ENCODE measurements around the gene BLTP2. TPM values are rescaled to one million over a fixed set of nuclear protein-coding genes. Genes with fewer than 3 reads are reported as not detected.

The BLTP2 gene
- total and polyA plus RNA-seq, 2 of the 13 experiments (the other 11 are each of a cell fraction or from before 2014, with no cell fraction given): 66.7 to 80.9 TPM

DNA sequence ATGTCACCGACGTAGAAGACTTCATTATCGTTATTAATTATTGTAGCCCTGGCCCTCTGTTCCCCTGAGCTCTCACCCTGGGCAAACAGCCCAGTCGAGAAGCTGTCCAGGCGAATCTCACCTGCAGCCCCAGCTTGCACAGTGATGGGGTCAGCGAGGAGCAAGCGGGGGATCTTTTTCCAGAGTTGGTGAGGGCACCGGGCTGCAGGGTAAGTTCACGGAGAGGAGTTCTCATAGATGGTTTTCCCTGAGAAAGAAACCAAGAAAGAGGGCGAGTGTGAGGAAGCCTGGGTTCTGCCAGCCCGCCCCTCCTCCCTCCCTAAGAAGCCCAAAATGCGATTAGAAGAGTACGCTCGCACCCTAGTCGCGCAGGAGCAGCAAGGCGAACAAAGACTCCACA, 46.6 kb downstream of the BLTP2 start:
- no peaks in the 10 kb centered on the region for H4K20me1 ChIP-seq (ENCODE audit: insufficient read depth, low read length)
- peak overlapping the region; percentile 88 for H3K9ac ChIP-seq (ENCODE audit: insufficient read depth, low read depth, low read length)
- no peaks in the 10 kb centered on the region; a peak in 1 of 5 replicates for H3K27me3 ChIP-seq (ENCODE audit: control insufficient read depth in 1 of 2, insufficient read depth in 2 of 2, low read length in 2 of 2)
- TF ChIP-seq, protein P1, sequence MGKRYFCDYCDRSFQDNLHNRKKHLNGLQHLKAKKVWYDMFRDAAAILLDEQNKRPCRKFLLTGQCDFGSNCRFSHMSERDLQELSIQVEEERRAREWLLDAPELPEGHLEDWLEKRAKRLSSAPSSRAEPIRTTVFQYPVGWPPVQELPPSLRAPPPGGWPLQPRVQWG (CRISPR knock-in tag; IDR thresholded peaks at IDR 0.05; ENCODE audit: borderline replicate concordance, low read depth): no peak
- no peak for TF ChIP-seq ZNF136 (CRISPR knock-in tag; IDR thresholded peaks at IDR 0.05; ENCODE audit: low read depth)
- TF ChIP-seq, protein P2, sequence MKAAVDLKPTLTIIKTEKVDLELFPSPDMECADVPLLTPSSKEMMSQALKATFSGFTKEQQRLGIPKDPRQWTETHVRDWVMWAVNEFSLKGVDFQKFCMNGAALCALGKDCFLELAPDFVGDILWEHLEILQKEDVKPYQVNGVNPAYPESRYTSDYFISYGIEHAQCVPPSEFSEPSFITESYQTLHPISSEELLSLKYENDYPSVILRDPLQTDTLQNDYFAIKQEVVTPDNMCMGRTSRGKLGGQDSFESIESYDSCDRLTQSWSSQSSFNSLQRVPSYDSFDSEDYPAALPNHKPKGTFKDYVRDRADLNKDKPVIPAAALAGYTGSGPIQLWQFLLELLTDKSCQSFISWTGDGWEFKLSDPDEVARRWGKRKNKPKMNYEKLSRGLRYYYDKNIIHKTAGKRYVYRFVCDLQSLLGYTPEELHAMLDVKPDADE (CRISPR knock-in tag; IDR thresholded peaks at IDR 0.05): no peak
- TF ChIP-seq, protein P3, sequence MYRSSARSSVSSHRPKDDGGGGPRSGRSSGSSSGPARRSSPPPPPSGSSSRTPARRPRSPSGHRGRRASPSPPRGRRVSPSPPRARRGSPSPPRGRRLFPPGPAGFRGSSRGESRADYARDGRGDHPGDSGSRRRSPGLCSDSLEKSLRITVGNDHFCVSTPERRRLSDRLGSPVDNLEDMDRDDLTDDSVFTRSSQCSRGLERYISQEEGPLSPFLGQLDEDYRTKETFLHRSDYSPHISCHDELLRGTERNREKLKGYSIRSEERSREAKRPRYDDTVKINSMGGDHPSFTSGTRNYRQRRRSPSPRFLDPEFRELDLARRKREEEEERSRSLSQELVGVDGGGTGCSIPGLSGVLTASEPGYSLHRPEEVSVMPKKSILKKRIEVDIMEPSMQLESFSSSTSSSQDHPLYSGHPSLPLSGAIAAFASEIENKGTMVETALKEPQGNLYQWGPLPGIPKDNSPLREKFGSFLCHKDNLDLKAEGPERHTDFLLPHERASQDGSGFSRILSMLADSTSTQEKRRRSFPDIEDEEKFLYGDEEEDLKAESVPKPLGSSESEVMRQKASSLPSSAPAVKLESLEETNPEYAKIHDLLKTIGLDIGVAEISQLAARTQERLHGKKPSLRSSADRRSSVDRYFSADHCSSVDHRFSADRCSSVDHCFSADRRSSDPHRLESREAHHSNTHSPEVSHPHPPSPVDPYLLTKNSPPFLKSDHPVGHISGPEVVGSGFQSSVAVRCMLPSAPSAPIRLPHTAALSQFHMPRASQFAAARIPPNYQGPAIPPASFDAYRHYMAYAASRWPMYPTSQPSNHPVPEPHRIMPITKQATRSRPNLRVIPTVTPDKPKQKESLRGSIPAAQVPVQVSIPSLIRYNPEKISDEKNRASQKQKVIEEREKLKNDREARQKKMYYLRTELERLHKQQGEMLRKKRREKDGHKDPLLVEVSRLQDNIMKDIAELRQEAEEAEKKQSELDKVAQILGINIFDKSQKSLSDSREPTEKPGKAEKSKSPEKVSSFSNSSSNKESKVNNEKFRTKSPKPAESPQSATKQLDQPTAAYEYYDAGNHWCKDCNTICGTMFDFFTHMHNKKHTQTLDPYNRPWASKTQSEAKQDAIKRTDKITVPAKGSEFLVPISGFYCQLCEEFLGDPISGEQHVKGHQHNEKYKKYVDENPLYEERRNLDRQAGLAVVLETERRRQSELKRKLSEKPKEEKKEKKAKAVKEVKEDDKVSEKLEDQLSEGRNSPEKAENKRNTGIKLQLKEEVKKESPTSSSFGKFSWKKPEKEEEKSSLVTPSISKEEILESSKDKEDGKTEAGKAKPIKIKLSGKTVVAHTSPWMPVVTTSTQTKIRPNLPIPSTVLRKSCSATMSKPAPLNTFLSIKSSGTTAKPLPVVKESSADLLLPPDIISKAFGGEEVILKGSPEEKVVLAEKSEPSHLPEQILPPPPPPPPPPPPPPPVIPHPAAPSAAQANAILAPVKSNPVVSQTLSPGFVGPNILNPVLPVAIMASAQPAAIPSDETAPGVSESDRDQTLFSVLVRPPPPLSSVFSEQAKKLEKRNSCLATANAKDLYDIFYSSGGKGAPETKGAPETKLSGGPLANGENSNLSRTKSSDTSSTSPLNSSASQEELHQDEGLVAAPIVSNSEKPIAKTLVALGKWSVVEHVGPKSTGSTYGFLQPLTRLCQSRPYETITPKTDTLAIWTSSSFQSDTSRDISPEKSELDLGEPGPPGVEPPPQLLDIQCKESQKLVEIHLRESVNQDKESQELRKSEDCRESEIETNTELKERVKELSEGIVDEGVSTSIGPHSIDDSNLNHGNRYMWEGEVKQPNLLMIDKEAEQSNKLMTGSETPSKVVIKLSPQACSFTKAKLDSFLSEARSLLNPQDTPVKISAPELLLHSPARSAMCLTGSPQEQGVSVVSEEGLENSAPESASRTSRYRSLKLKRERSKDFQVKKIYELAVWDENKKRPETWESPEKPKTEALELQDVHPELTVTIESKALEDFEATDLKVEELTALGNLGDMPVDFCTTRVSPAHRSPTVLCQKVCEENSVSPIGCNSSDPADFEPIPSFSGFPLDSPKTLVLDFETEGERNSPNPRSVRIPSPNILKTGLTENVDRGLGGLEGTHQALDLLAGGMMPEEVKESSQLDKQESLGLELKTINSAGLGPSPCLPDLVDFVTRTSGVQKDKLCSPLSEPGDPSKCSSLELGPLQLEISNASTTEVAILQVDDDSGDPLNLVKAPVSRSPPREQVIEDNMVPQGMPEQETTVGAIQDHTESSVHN (CRISPR knock-in tag; IDR thresholded peaks at IDR 0.05): no peak
- TF ChIP-seq ISX (CRISPR knock-in tag; conservative IDR thresholded peaks at IDR 0.05): 0 out of 2 replicates have a peak, but pooled peaks have one; percentile 14
- no peak for TF ChIP-seq MAZ (IDR thresholded peaks at IDR 0.05; ENCODE audit: borderline replicate concordance, low read depth, low read length)
- TF ChIP-seq MAZ (CRISPR knock-in tag; IDR thresholded peaks at IDR 0.05; ENCODE audit: low read depth): 0 out of 2 replicates have a peak, but pooled peaks have one; percentile 18
- TF ChIP-seq CREM (IDR thresholded peaks at IDR 0.05): 0 out of 2 replicates have a peak, but pooled peaks have one; percentile 11
- no peak for TF ChIP-seq CREM (CRISPR knock-in tag; IDR thresholded peaks at IDR 0.05)
- TF ChIP-seq ZFAT (CRISPR knock-in tag; conservative IDR thresholded peaks at IDR 0.05): no peak
- TF ChIP-seq, protein P4, sequence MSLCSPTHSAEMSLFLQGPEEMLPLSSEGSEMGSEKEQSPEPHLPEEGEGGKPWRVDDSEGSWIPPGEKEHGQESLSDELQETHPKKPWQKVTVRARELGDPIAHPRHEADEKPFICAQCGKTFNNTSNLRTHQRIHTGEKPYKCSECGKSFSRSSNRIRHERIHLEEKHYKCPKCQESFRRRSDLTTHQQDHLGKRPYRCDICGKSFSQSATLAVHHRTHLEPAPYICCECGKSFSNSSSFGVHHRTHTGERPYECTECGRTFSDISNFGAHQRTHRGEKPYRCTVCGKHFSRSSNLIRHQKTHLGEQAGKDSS (CRISPR knock-in tag; IDR thresholded peaks at IDR 0.05; ENCODE audit: borderline replicate concordance, low read depth): 0 out of 2 replicates have a peak, but pooled peaks have one; percentile 5
- DNase-seq (ENCODE audit: low spot score) (no peak), ATAC-seq (peak; percentile 6), FAIRE-seq (no peak)
- H3K4me2 ChIP-seq (ENCODE audit: low read depth, low read length): peak overlapping the region; percentile 98
- in situ Hi-C loops (cut with HindIII; ENCODE audit: extremely low pct_ligation_motif_present, low pct_unique_long_range_greater_than_20kb) (no loop called here), intact Hi-C loops (cut with micrococcal nuclease; ENCODE audit: unreplicated experiment) (no loop called here)
- H3K4me1 ChIP-seq (ENCODE audit: insufficient read depth, low read length): peaks cover 17% of the 10 kb centered on the region
- peak overlapping the region; percentile 80 for H3K27ac ChIP-seq (ENCODE audit: extremely low read length, insufficient read depth, low read length)
- peak overlapping the region; percentile 87 to 95 (median 95) for H3K4me3 ChIP-seq (replicated peaks in 1 of 3; ENCODE audit: insufficient read depth in 1 of 3, low read depth in 2 of 3, low read length in 3 of 3)
- BruUV-seq (replicated peaks): TSS peak; percentile 85
- H3K79me2 ChIP-seq (ENCODE audit: insufficient read depth, low read length): peaks cover 14% of the 10 kb centered on the region
- H2AFZ ChIP-seq (ENCODE audit: low read length): no peak overlapping the region
- ChIA-PET POLR2A (no interaction called here), CTCF (ENCODE audit: low intra/inter-chr PET ratio, low total read pairs) (no interaction called here)
- no peaks in the 10 kb centered on the region; a peak in 1 of 5 replicates for H3K36me3 ChIP-seq (replicated peaks in 1 of 2; ENCODE audit: control insufficient read depth in 1 of 2, insufficient read depth in 2 of 2, low read length in 2 of 2)
- no peaks in the 10 kb centered on the region for H3K9me3 ChIP-seq (ENCODE audit: low read length)
- 0% methylated on average over 11 of the region's 17 CpGs for WGBS (ENCODE audit: low lambda C conversion rate)
